HG02759 (cell line): ENCODE data around the gene GMDS.

Experiments used
- ATAC-seq: cut with Tn5 transposase; IDR thresholded peaks from one replicate; pipeline ENCODE4 v1.9.1; 2021; ENCODE audit warnings: mild to moderate bottlenecking, moderate library complexity; ENCODE audit not compliant: unreplicated experiment

GMDS gene

DNA sequence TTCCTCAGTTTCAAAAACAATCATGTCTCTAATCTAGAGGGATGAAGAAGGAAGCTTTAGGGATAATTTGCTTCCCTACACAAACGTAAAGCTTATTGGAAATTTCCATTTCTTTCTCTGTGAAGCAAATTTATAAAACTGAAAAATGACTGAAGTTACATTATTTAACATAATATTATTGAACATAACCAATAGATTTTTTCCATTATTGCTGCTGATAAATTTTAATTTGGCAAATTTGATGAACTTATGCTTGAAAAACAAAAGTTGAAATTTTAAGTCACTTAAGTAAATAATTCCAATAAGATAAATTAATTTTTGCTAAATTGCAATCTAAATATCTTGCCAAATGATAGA is 140.9 kb downstream of the GMDS start:
- ATAC-seq = no peak

GRCh38 chr6:2103765-2104523 is 141.5 kb downstream of the GMDS start:
- no peak for ATAC-seq

DNA sequence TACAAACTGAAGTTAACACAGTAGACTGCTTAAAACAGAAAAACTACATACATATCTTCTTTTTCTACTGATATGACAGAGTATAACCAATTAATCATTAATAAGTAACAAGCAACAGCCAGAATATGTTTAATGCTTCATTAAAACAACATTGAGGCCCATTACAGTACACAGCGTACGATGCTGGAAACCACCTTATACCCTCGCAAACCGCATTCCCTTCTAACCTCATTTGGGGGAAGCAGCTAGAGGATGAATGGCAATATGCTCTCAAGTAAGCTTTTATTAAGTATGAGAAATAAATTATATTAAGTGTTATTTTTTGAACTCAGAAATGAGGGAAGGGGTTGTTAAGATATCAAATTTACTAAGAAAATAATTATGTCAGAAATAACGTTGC is 142.4 kb downstream of the GMDS start:
- no peak for ATAC-seq

DNA sequence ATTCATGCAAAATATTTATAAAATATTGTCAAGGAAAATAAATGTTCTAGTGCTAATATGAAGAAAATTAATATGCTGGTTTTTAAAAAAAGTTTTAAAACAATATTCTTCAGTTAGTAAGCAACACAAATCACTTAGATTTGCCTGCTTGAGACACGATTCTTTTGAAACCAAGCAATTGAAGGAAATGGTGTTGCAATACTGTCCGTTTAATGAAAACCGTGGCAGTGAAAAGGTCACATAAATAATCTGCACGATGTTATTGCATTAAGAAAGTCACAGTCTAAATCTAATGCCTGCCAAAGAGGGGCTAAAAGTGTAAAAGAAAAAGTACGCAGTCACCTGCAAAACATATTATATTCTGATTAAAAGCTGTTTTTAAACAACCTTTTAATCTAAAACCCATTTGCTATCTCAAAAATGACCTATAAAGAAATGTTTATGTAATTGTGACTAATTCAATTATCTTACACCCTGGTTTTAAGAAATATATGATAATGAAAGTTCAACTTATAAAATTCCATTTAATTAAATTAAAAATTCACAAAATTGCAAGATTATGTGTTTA is 143.0 kb downstream of the GMDS start:
- no peak for ATAC-seq

DNA sequence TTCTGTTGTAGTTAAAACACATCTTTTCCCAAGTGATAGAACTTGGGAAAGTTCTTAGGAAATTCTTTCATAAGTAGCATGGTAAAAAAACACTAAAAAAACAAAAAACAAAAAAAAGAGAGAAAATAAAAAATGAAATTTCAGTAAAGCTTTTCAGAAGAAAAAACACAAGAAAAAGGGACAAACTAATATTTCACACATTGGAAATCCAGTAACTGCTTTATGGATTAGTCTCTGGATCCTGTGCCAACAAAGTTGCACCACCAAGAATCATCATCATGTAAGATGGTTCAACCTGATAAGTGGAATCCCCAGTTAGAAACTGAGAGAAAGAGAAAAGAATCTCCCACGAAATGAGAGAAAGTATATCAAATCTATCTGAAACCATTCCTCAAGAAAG is 144.2 kb downstream of the GMDS start:
- ATAC-seq = no peak

DNA sequence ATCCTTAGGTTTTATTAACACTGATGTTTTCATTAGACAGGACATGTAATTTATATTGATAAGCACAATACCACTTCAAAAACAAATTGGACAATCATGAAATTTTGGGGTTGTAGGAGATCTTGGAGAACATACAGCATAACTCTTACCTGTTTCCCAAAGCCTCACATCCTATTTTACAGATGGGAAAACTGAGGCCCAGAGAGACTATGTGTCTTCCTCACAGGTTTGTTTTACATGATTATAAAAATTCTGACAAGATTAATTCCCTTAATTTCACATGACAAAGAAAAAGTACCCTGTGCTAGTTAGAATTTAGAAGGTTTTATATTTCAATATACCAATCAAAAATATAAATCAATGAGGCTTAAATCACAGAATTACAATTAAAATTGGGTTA is 145.5 kb downstream of the GMDS start:
- no peak for ATAC-seq

DNA sequence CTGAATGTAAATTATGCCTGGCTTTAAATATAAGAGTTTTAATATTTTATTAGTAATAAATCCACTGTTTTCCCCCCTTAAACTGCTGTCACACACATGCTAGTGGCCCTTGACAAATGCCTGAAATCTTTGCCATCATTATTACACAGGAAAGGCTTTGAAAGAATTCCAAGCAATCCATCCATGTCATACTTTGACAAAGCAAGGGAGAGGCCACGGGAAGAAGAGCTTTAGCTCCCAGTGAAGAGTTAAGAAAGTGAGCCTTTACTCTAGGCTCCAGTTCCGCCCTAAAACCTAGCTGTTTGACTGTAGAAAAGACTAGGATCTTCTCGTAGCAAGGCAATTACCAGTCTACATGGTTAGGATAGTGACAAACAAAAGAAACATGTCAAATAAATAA is 147.9 kb downstream of the GMDS start:
- no peak for ATAC-seq

DNA sequence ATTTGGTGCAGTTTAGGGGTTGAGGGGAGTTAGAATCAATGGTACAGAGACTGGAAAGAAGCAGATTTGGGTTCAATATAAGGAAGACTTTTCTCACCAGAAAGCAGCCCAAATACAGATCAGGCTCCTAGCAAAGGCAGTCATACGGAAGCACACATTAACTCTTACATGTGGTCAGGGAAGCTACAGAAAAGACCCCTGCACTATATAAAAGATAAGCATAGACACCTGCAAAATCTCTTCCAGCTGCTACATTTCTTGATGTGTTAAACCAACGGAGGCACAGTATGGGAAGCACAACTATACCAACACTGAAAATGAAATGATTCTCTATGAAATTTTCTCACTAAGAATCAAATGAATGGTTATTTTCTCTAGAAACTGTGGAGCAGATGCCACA is 150.8 kb downstream of the GMDS start:
- ATAC-seq = no peak

DNA sequence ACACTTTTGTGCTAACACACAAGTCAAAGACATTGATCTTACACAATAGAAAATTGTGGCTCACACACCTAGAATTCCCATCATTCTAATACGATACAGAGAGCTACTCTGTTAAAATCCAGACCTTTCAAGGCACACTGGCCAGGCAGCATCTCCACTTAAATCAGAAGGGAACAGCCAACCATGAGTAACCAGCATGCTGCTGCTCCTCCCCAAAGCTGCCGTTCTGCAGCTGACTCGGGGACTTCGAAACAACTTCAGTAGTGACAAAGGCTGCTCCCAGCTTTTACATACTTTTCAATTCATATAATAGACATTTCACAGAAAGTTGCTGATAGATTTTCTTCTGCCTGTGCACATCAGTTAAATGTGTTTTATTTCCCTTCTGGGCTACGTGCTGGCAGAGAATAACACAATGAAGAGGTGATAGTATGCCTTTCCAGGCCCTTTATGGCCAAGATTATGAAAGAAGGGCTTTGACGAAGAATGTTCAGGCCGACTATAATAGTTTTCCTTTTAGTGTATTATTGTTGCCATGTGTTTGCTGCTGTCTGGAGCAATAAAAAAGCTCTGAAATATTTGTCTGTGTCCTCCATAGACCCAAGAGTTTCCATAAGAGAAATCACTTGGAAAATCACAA is 159.0 kb downstream of the GMDS start:
- no peak for ATAC-seq

DNA sequence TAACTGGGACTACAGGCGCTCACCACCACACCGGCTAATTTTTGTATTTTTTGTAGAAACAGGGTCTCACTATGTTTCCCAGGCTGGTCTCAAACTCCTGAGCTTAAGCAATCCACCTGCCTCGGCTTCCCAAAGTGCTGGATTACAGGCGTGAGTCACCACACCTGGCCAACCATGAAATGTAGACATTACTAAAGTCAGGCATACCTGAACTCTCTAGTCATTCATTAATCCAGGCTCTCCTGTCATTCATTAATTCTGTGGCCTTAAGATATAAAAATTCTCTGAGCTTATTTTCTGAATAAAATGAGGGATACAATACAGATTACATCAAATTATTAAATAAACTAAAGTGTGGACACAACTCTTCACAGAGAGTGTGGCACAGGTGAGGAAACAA is 159.7 kb downstream of the GMDS start:
- no peak for ATAC-seq

GRCh38 chr6:2081155-2082138 is 164.0 kb downstream of the GMDS start:
- peak; percentile 85 for ATAC-seq

DNA sequence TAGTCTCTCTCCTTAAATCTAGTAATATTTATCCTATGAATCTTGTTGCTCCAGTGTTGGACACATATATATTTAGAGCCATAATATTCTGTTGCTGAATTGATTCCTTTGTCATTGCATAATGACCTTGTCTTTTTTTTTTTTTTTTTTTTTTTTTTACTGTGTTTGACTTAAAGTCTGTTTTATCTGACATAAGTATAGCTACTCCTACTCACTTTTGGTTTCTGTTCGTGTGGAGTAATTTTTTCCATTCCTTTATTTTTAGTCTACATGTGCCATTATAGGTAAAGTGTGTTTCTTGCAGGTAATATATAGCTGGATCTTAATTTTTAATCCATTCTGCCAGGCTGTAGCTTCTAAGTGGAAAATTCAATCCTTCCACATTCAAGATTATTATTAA is 166.5 kb downstream of the GMDS start:
- ATAC-seq = no peak

DNA sequence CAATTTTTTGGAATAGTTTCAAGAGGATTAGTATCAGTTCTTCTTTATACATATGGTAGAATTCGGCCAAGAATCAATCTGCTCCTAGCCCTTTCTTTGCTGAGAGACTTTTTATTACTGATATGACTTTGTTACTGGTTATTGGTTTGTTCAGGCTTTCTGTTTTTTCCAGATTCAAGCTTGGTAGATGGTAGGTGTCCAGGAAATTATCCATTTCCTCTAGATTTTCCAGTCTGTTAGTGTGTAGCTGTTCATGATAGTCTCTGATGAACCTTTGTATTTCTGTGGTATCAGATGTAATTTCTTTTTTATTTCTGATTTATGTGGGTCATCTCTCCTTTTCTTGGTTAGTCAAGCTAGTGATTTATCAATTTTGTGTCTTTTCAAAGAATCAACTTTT is 167.6 kb downstream of the GMDS start:
- no peak for ATAC-seq

DNA sequence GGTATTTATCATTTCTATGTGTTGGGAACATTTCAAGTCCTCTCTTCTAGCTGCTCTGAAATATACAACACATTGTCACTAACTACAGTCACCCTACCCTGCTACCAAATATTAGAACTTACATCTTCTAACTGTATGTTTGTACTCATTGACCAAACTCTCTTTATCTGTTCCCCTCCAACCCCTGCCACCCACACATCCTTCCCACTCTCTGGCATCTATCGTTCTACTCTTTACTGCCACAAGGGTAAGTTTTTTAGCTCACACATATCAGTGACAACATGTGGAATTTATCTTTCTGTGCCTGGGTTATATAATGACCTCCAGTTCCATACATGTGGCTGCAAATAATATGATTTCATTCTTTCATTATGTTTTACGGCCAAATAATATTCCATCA is 171.9 kb downstream of the GMDS start:
- no peak for ATAC-seq

- ATAC-seq = no peak
Observed at GRCh38 chr6:2072453-2072852, 173.0 kb downstream of the GMDS start.

GRCh38 chr6:2063547-2063946 is 181.9 kb downstream of the GMDS start:
- no peak for ATAC-seq

GRCh38 chr6:2061880-2062279 is 183.5 kb downstream of the GMDS start:
- no peak for ATAC-seq

- ATAC-seq = no peak
Observed at GRCh38 chr6:2055911-2056310, 189.5 kb downstream of the GMDS start.

GRCh38 chr6:2055143-2055542 is 190.3 kb downstream of the GMDS start:
- ATAC-seq = no peak

- ATAC-seq = no peak
Observed at GRCh38 chr6:2054516-2055067, 190.8 kb downstream of the GMDS start.

GRCh38 chr6:2053691-2054090 is 191.7 kb downstream of the GMDS start:
- ATAC-seq = no peak
